Choroid plexus epithelial cell (primary cell): ENCODE measurements around the gene CUL1.

ENCODE experiments used
- DNase-seq: peaks from one replicate; pipeline ENCODE4 v3.0.0-alpha.2; 2010; ENCODE audit warnings: low read depth
- H3K4me3 ChIP-seq: 2 replicates; pipeline ENCODE4 v1.5.1; 2011; ENCODE audit warnings: low read depth, mild to moderate bottlenecking, control low read depth, low read length, moderate library complexity
- TF ChIP-seq, protein P1 (sequence below): conservative IDR thresholded peaks from 2 replicates; pipeline ENCODE4 v1.5.1; 2011; ENCODE audit warnings: low read depth, mild to moderate bottlenecking, control low read depth, inconsistent platforms, low read length, moderate library complexity

The CUL1 gene

DNA sequence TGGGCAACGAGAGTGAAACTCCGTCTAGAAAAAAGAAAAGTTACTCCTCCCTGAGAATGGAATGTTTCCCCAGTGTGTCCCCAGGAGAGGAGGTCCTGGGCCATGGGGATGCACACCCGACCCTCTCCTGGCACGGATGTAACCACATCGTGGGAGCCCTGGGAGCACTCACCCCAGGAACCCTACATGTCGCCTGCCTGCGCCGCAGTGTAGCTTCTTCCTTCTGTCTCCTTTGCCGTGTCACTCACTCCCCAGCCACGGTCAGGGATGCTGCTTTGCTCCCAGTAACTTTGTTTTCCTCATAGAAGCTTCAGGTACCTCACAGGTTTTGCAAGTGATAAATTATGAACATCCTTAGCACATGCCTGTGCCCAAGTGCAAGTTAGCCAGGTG is 103.4 kb downstream of the CUL1 start:
- TF ChIP-seq, protein P1, sequence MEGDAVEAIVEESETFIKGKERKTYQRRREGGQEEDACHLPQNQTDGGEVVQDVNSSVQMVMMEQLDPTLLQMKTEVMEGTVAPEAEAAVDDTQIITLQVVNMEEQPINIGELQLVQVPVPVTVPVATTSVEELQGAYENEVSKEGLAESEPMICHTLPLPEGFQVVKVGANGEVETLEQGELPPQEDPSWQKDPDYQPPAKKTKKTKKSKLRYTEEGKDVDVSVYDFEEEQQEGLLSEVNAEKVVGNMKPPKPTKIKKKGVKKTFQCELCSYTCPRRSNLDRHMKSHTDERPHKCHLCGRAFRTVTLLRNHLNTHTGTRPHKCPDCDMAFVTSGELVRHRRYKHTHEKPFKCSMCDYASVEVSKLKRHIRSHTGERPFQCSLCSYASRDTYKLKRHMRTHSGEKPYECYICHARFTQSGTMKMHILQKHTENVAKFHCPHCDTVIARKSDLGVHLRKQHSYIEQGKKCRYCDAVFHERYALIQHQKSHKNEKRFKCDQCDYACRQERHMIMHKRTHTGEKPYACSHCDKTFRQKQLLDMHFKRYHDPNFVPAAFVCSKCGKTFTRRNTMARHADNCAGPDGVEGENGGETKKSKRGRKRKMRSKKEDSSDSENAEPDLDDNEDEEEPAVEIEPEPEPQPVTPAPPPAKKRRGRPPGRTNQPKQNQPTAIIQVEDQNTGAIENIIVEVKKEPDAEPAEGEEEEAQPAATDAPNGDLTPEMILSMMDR, result no peak
- DNase-seq, result no peak

DNA sequence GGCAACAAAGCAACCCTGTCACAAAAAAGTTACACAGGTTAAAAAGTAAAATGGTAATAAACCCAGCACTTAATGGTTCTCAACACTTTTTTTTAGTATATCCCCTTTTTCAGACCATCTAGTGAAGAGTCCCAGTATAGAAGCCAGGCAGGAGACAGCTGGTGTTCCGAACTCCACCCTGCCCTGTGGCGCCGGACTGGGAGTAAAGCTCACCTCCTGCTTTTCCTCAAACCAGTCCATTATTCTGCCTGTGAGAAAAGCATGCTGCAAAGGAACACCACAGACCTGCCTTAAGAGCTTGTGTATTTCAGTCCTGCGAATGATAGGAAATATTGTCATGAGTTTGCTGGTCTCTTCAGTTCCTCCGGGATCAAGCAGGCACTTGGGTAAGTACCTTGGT is 104.4 kb downstream of the CUL1 start:
- no peak for DNase-seq
- no peak overlapping the region for H3K4me3 ChIP-seq
- TF ChIP-seq, protein P1, result no peak

More for the DNA sequence above, 103.4 kb downstream of the CUL1 start:
- H3K4me3 ChIP-seq, result no peak overlapping the region

DNA sequence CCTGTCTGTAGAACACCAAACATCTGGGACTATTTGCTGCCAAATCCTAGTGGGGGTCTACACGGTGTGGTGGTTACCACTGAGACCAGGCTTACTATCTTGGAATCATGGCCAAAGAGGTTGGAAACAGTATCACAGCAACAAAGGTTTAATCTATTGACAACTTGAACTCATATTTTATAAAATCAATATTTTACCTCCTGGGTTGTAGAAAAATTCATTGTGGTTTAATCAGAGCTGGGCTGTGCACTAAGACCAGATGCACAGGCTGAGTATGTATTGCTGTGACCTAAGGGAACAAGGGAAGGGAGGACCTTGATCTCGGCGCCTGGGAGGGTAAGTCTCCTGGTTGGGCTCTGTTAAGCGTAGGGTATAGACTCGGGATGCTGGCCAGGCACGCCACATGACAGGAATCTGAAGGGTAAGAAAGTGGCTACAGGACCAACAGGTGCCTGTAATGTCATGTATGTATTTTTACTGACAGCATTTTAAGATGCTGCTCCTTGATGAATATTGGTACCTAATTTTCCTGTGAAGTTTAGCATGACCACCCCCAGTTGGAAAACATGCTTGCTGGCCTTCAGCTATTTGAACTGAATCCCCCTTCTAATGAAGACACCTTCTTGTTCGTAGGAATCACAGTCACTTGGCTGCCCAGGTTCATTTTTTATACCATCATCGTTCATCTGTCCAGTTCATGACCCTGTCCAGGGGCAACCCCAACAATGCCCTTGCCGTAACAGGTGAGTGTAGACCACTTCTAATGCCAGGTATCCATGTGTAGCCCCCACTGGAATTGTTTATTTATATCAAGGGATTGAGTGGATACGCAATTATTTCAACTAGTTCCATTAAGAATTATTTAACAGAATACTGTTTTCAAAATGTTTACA is 105.9 kb downstream of the CUL1 start:
- no peak for DNase-seq

DNA sequence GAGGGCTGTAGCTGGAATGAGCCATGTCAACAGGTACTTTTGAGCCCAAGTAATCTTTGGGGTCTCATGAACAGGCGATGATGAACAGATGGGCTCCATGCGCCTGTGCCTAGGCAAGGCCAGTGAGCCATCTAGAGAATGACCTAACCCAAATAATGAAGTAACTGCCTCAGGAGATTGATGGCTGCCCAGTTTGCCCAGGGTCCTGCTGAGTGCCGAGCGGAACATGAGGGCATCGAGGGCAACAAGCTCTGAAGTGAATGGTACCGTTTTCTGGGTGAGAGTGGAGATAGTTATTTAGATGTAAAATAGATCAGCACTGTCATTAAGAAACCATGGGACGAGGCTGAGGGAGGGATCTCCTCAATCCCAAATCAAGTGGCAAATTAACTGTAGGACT is 107.5 kb downstream of the CUL1 start:
- DNase-seq, result no peak
- H3K4me3 ChIP-seq, result no peak overlapping the region
- TF ChIP-seq, protein P1, result no peak

More for the DNA sequence above, 105.9 kb downstream of the CUL1 start:
- H3K4me3 ChIP-seq, result no peak overlapping the region
- TF ChIP-seq, protein P1, result no peak

DNA sequence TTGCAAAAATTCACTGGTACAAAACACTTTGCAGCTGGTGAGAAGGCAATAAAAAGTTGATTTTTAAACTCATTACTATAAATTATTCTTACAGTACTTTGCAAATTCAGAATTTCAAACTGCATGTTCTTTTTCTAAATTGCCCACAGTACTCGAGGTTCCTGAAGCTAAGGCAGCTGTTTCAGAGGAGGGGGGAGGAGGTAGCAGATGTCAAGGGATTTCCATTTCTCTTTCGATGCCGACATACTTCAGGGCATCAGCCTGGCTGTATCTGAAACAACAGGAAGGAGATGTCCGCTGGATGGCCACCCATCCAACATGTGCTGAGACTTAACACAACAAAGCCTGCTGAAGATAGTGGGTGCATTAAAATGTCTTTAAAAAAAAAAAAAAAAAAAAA is 108.7 kb downstream of the CUL1 start:
- H3K4me3 ChIP-seq, result no peak overlapping the region
- no peak for DNase-seq
- TF ChIP-seq, protein P1, result no peak

DNA sequence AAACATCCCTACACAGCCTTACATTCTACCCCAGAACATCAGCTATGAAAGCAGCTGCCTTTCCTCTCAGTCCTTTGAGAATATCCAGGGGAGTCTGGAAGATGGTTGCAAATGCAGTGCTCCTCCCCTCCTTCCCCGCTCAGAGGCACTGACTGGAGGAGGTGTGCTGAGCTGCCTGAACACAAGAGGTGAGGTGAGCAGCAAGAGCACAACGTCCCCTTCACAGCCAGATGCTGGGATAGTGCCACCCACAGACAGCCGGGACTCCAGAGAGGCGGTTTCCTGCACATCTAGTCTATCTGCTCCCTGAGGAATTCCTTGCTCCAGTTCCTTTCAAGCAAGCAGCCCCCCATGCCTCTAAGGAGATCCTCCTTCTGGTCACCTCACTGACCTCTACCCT is 111.2 kb downstream of the CUL1 start:
- peak; percentile 9 for DNase-seq
- H3K4me3 ChIP-seq, result no peak overlapping the region
- TF ChIP-seq, protein P1, result no peak

DNA sequence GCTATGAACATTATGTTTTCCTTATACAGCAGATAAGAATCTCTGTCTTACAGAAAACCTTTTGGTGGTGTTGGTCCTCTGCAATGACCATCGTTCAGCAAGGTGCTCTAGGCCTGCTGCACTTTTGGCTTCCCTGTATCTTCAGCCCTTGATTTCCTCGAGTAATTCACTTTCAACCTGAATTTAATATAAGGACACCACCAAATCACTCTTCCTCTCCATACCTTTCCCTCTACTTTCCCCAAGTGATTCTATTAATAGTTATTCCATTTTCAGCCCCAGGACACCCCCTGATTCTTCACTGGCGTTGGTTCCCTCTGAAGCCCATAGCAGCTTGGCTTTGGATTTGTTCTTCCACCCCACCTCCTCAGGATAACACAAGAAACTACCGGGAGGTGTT is 113.2 kb downstream of the CUL1 start:
- no peak for DNase-seq
- H3K4me3 ChIP-seq, result no peak overlapping the region
- TF ChIP-seq, protein P1, result no peak
